ENCODE results near the gene ALCAM.

- TF ChIP-seq CTCF (IDR thresholded peaks at IDR 0.05) (no peak), POLR2A (IDR thresholded peaks at IDR 0.05) (no peak)
These were observed 78.0 kb downstream of the ALCAM start for GRCh38 chr3:105444725-105445124.

Data from stomach (tissue), 4 donors.